Left ventricle myocardium inferior (tissue), 1 donor: ENCODE data around the gene DPH5. TPM values are rescaled to one million over a fixed set of nuclear protein-coding genes. Genes with fewer than 3 reads are reported as not detected.
"Not testable (repeated sequence)": the region's sequence is repeated elsewhere in the genome, so short reads cannot be mapped to it uniquely, and the experiment has no call there.

Experiments
- DNase-seq: peaks from one replicate; pipeline ENCODE4 v3.0.0-alpha.2; 2020
- H3K27ac ChIP-seq: fragments of 200-600 bp; replicated peaks from 2 replicates; pipeline ENCODE4 v1.8.0; 2021
- H3K27me3 ChIP-seq: fragments of 200-600 bp; 2 replicates; pipeline ENCODE4 v1.8.0; 2021; ENCODE audit warnings: low read depth
- H3K36me3 ChIP-seq: fragments of 200-600 bp; 2 replicates; pipeline ENCODE4 v1.8.0; 2021
- H3K4me1 ChIP-seq: fragments of 200-600 bp; 2 replicates; pipeline ENCODE4 v1.8.0; 2021
- H3K4me3 ChIP-seq: fragments of 200-600 bp; 2 replicates; pipeline ENCODE4 v1.8.0; 2021; ENCODE audit warnings: mild to moderate bottlenecking, moderate library complexity
- H3K9me3 ChIP-seq: fragments of 200-600 bp; replicated peaks from 2 replicates; pipeline ENCODE4 v1.8.0; 2021
- CTCF ChIP-seq: fragments of 200-600 bp; IDR thresholded peaks from 2 replicates; pipeline ENCODE4 v1.8.0; 2021; ENCODE audit warnings: antibody characterized with exemption, mild to moderate bottlenecking, borderline replicate concordance
- intact Hi-C: fragments of 100-400 bp; cut with micrococcal nuclease; formaldehyde crosslinking; loops from one replicate; pipeline ENCODE4 v1.11.0; 2022
- total RNA-seq: library from RNA; stranded (reverse); fragmentation: NEBNext Ultra II Directional; extraction: Animal tissue kit (Norgen Biotek cat#: 25700); gene quantifications from one replicate; pipeline ENCODE4 v1.2.1, GENCODE V29; 2021
- donor health status: DM: no; HTN: yes; CAD: no; lungs with severe emphysema.

DPH5 gene
- total RNA-seq, 1 donor from 2014 or later, result 40.0 TPM

- Histone ChIP-seq H3K4me3 (no peak overlapping the region), H3K36me3 (peaks cover 19% of the 10 kb centered on the region), H3K27me3 (no peaks in the 10 kb centered on the region), H3K4me1 (peaks cover 9% of the 10 kb centered on the region), H3K27ac (no peak overlapping the region), H3K9me3 (peaks cover 15% of the 10 kb centered on the region)
- intact Hi-C loops, result no loop called here
- TF ChIP-seq CTCF, result no peak
- DNase-seq, result no peak
Measured at GRCh38 chr1:101041300-101041699, 15.7 kb upstream of the DPH5 start.

- no peaks in the 10 kb centered on the region for H3K27me3 ChIP-seq
- no peak for DNase-seq
- no peak overlapping the region for H3K4me3 ChIP-seq
- intact Hi-C loops, result no loop called here
- peaks cover 15% of the 10 kb centered on the region for H3K9me3 ChIP-seq
- H3K36me3 ChIP-seq, result peaks cover 15% of the 10 kb centered on the region
- H3K27ac ChIP-seq, result no peak overlapping the region
- H3K4me1 ChIP-seq, result peaks cover 9% of the 10 kb centered on the region
- no peak for TF ChIP-seq CTCF
Measured at GRCh38 chr1:101040666-101041065, 15.1 kb upstream of the DPH5 start.

GRCh38 chr1:101039245-101039644, 13.7 kb upstream of the DPH5 start:
- peaks cover 15% of the 10 kb centered on the region for H3K36me3 ChIP-seq
- H3K9me3 ChIP-seq, result peaks cover 15% of the 10 kb centered on the region
- no peak for TF ChIP-seq CTCF
- no peak overlapping the region for H3K27ac ChIP-seq
- no peak overlapping the region for H3K4me3 ChIP-seq
- no peaks in the 10 kb centered on the region for H3K27me3 ChIP-seq
- intact Hi-C loops, result no loop called here
- DNase-seq, result no peak
- peaks cover 9% of the 10 kb centered on the region for H3K4me1 ChIP-seq

GRCh38 chr1:101037316-101037715, 11.7 kb upstream of the DPH5 start:
- no peak overlapping the region for H3K27ac ChIP-seq
- no peaks in the 10 kb centered on the region for H3K4me1 ChIP-seq
- intact Hi-C loops, result no loop called here
- H3K9me3 ChIP-seq, result peaks cover 19% of the 10 kb centered on the region
- no peak overlapping the region for H3K4me3 ChIP-seq
- DNase-seq, result no peak
- TF ChIP-seq CTCF, result no peak
- H3K27me3 ChIP-seq, result no peaks in the 10 kb centered on the region
- H3K36me3 ChIP-seq, result peaks cover 15% of the 10 kb centered on the region

- TF ChIP-seq CTCF, result no peak
- DNase-seq, result no peak
- Histone ChIP-seq H3K9me3 (peaks cover 4% of the 10 kb centered on the region), H3K27me3 (no peaks in the 10 kb centered on the region), H3K27ac (no peak overlapping the region), H3K4me1 (peaks cover 7% of the 10 kb centered on the region), H3K36me3 (no peaks in the 10 kb centered on the region), H3K4me3 (no peak overlapping the region)
- intact Hi-C loops, result no loop called here
Measured at GRCh38 chr1:101033017-101033416, 7.4 kb upstream of the DPH5 start.

- H3K27me3 ChIP-seq, H3K9me3 ChIP-seq, DNase-seq, H3K4me3 ChIP-seq, intact Hi-C loops, H3K4me1 ChIP-seq, H3K27ac ChIP-seq, H3K36me3 ChIP-seq: not testable (repeated sequence)
Measured at GRCh38 chr1:101032129-101032528, 6.5 kb upstream of the DPH5 start.
